ENCODE measurements around the gene SNX6. TPM values are rescaled to one million over a fixed set of nuclear protein-coding genes. Genes with fewer than 3 reads are reported as not detected.

Gene SNX6
- total RNA-seq, 3 donors from 2014 or later (not counting 1 experiment from before 2014, with no cell fraction given) = 62.6 to 77.7 (median 67.1) TPM

DNA sequence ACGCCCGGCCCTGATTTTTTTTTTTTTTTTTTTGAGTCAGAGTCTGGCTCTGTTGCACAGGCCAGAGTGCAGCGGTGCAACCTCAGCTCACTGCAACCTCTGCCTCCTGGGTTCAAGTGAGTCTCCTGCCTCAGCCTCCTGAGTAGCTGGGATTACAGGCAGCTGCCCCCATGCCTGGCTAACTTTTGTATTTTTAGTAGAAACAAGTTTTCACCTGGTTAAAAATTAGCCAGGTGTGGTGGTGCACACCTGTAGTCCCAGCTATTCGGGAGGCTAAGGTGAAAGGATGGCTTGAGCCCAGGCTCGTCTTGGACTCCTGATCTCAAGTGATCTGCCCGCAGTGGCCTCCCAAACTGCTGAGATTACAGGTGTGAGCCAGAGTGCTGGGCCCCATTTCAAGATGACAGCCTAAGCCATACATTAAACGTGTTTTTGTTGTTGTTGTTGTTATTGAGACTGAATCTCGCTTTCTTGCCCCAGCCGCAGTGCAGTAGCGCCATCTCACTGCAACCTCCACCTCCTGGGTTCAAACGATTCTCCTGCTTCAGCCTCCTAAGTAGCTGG lies 47.7 kb downstream of the SNX6 start:
- H3K9me3 Mint-ChIP-seq = no peaks in the 10 kb centered on the region

DNA sequence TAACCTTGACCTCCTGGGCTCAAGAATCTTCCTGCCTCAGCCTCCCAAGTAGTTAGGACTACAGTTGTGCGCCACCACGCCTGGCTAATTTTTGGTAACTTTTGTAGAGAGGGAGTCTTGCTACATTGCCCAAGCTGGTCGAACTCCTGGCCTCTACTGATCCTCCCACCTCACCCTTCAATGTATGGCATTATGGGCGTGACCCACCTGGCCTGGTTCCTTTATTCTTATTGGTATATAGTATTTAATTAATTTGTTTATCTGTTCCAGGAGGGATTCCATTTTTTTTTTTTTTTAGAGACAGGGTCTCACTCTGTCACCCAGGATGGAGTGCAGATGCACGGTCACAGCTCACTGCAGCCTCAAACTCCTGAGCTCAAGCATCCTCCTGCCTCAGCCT lies 49.6 kb downstream of the SNX6 start:
- H3K4me1 ChIP-seq (ENCODE audit: control insufficient read depth, insufficient read depth, low read length) = no peaks in the 10 kb centered on the region
- Mint-ChIP-seq H3K36me3 (no peaks in the 10 kb centered on the region), H3K27me3 (ENCODE audit: low read depth in 2 of 2) (no peaks in the 10 kb centered on the region), H3K27ac (peak overlapping the region in 1 of 2 donors; percentile 18), H3K4me3 (no peak overlapping the region), H3K9me3 (no peaks in the 10 kb centered on the region), H3K4me1 (no peaks in the 10 kb centered on the region)
- 100% methylated on average over 1 of the region's 5 CpGs for WGBS (ENCODE audit: insufficient coverage)
- H3K9me3 ChIP-seq (ENCODE audit: control insufficient read depth, insufficient read depth, low read length) = no peaks in the 10 kb centered on the region
- intact Hi-C loops (cut with micrococcal nuclease) = no loop called here
- H3K27me3 ChIP-seq (ENCODE audit: control insufficient read depth, insufficient read depth, low read length) = no peaks in the 10 kb centered on the region
- no peak overlapping the region for H3K4me3 ChIP-seq (ENCODE audit: low read length)
- DNase-seq (no peak), ATAC-seq (no peak)
- H3K27ac ChIP-seq (ENCODE audit: low read length) = no peak overlapping the region
- peaks cover 47% of the 10 kb centered on the region for H3K36me3 ChIP-seq (ENCODE audit: control insufficient read depth, insufficient read depth, low read length)
- TF ChIP-seq, protein P1, sequence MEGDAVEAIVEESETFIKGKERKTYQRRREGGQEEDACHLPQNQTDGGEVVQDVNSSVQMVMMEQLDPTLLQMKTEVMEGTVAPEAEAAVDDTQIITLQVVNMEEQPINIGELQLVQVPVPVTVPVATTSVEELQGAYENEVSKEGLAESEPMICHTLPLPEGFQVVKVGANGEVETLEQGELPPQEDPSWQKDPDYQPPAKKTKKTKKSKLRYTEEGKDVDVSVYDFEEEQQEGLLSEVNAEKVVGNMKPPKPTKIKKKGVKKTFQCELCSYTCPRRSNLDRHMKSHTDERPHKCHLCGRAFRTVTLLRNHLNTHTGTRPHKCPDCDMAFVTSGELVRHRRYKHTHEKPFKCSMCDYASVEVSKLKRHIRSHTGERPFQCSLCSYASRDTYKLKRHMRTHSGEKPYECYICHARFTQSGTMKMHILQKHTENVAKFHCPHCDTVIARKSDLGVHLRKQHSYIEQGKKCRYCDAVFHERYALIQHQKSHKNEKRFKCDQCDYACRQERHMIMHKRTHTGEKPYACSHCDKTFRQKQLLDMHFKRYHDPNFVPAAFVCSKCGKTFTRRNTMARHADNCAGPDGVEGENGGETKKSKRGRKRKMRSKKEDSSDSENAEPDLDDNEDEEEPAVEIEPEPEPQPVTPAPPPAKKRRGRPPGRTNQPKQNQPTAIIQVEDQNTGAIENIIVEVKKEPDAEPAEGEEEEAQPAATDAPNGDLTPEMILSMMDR (IDR thresholded peaks at IDR 0.05) = no peak

More for the DNA sequence above, 47.7 kb downstream of the SNX6 start:
- Histone ChIP-seq H3K4me1 (ENCODE audit: control insufficient read depth, insufficient read depth, low read length) (no peaks in the 10 kb centered on the region), H3K9me3 (ENCODE audit: control insufficient read depth, insufficient read depth, low read length) (no peaks in the 10 kb centered on the region), H3K36me3 (ENCODE audit: control insufficient read depth, insufficient read depth, low read length) (peaks cover 51% of the 10 kb centered on the region), H3K27ac (ENCODE audit: low read length) (no peak overlapping the region), H3K4me3 (ENCODE audit: low read length) (no peak overlapping the region), H3K27me3 (ENCODE audit: control insufficient read depth, insufficient read depth, low read length) (no peaks in the 10 kb centered on the region)
- 96% methylated on average over 11 of the region's 11 CpGs for WGBS (ENCODE audit: insufficient coverage)
- intact Hi-C loops (cut with micrococcal nuclease) = no loop called here
- TF ChIP-seq, protein P1 (IDR thresholded peaks at IDR 0.05) = no peak
- no peak overlapping the region for H3K4me3 Mint-ChIP-seq
- no peak for DNase-seq
- no peaks in the 10 kb centered on the region for H3K36me3 Mint-ChIP-seq
- no peak for ATAC-seq
- no peak overlapping the region for H3K27ac Mint-ChIP-seq
- H3K27me3 Mint-ChIP-seq (ENCODE audit: low read depth in 2 of 2) = no peaks in the 10 kb centered on the region
- no peaks in the 10 kb centered on the region for H3K4me1 Mint-ChIP-seq

DNA sequence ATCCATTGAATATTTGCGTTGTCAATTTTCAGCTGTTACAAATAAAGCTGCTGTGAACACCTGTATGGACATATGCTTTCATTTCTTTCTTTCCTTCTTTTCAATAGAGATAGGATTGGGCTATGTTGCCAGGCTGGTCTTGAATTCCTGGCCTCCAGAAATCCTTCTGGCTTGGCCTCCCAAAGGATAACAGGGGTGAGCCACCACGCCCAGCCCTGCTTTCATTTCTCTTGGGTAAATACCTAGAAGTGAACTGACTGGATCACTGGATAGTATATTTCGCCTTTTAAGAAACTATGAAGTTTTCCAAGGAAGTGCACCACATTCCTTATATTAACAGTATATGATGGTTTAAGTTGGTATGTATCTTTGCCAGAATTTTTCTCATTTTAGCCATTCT lies 58.2 kb downstream of the SNX6 start:
- Mint-ChIP-seq H3K27me3 (ENCODE audit: low read depth in 2 of 2) (no peaks in the 10 kb centered on the region), H3K36me3 (no peaks in the 10 kb centered on the region), H3K4me1 (no peaks in the 10 kb centered on the region), H3K4me3 (no peak overlapping the region), H3K9me3 (no peaks in the 10 kb centered on the region), H3K27ac (no peak overlapping the region)
- Histone ChIP-seq H3K27me3 (ENCODE audit: control insufficient read depth, insufficient read depth, low read length) (no peaks in the 10 kb centered on the region), H3K4me1 (ENCODE audit: control insufficient read depth, insufficient read depth, low read length) (no peaks in the 10 kb centered on the region), H3K9me3 (ENCODE audit: control insufficient read depth, insufficient read depth, low read length) (no peaks in the 10 kb centered on the region), H3K27ac (ENCODE audit: low read length) (no peak overlapping the region), H3K4me3 (ENCODE audit: low read length) (no peak overlapping the region), H3K36me3 (ENCODE audit: control insufficient read depth, insufficient read depth, low read length) (peaks cover 53% of the 10 kb centered on the region)
- TF ChIP-seq, protein P1 (IDR thresholded peaks at IDR 0.05) = no peak
- intact Hi-C loops (cut with micrococcal nuclease) = no loop called here
- WGBS (ENCODE audit: insufficient coverage) = 93% methylated on average over 2 of the region's 3 CpGs
- ATAC-seq = no peak
- no peak for DNase-seq

DNA sequence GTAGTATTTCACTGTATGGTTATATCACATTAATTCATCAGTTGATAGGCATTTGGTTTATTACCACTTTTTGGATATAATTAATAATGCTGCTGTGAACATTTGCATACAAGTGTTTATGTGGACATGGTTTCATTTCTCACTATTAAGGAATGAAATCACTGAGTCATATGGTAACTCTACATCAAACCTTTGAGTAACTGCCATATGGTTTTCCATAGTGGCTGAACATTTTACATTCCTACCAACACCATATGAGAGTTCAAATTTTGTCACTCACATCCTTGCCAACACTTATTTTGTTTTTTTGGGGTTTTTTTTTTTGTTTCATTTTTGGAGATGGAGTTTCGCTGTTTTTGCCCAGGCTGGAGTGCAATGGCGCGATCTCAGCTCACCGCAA lies 60.2 kb downstream of the SNX6 start:
- Histone ChIP-seq H3K27me3 (ENCODE audit: control insufficient read depth, insufficient read depth, low read length) (no peaks in the 10 kb centered on the region), H3K4me1 (ENCODE audit: control insufficient read depth, insufficient read depth, low read length) (no peaks in the 10 kb centered on the region), H3K36me3 (ENCODE audit: control insufficient read depth, insufficient read depth, low read length) (peaks cover 63% of the 10 kb centered on the region), H3K27ac (ENCODE audit: low read length) (no peak overlapping the region), H3K4me3 (ENCODE audit: low read length) (no peak overlapping the region), H3K9me3 (ENCODE audit: control insufficient read depth, insufficient read depth, low read length) (no peaks in the 10 kb centered on the region)
- H3K36me3 Mint-ChIP-seq = no peaks in the 10 kb centered on the region
- DNase-seq = no peak
- no peak overlapping the region for H3K27ac Mint-ChIP-seq
- 98% methylated on average over 4 of the region's 4 CpGs for WGBS (ENCODE audit: insufficient coverage)
- no peak overlapping the region for H3K4me3 Mint-ChIP-seq
- TF ChIP-seq, protein P1 (IDR thresholded peaks at IDR 0.05) = no peak
- intact Hi-C loops (cut with micrococcal nuclease) = no loop called here
- no peaks in the 10 kb centered on the region for H3K4me1 Mint-ChIP-seq
- no peak for ATAC-seq
- H3K9me3 Mint-ChIP-seq = no peaks in the 10 kb centered on the region
- no peaks in the 10 kb centered on the region for H3K27me3 Mint-ChIP-seq (ENCODE audit: low read depth in 2 of 2)

Measured in natural killer cell (primary cell).